HepG2 (cell line): Measurements from ENCODE around the gene MCF2L. TPM values are rescaled to one million over a fixed set of nuclear protein-coding genes. Genes with fewer than 3 reads are reported as not detected.

Source experiments
- ATF2 ChIP-seq: sonication (generic); formaldehyde crosslinking; IDR thresholded peaks from 2 replicates; pipeline ENCODE4 v1.4.0; 2020; ENCODE audit warnings: missing genetic modification reagents
- EHMT2 ChIP-seq: fragments of 200-600 bp; sonication (generic); IDR thresholded peaks from 2 replicates; pipeline ENCODE4 v1.7.0; 2017; ENCODE audit warnings: antibody characterized with exemption, low read depth, low read length, borderline replicate concordance
- FOXP4 ChIP-seq: sonication (generic); formaldehyde crosslinking; IDR thresholded peaks from 2 replicates; pipeline ENCODE4 v1.4.0; 2020; ENCODE audit warnings: missing genetic modification reagents
- HOXA5 ChIP-seq: sonication (generic); formaldehyde crosslinking; IDR thresholded peaks from 2 replicates; pipeline ENCODE4 v1.4.0; 2020; ENCODE audit warnings: missing genetic modification reagents
- KAT8 ChIP-seq: IDR thresholded peaks from 2 replicates; pipeline ENCODE4 v1.6.1; 2016; ENCODE audit warnings: missing genetic modification reagents, missing compliant biosample characterization
- KMT2A ChIP-seq: sonication (generic); formaldehyde crosslinking; IDR thresholded peaks from 2 replicates; pipeline ENCODE4 v1.4.0; 2020; ENCODE audit warnings: missing genetic modification reagents
- PATZ1 ChIP-seq: sonication (generic); formaldehyde crosslinking; IDR thresholded peaks from 2 replicates; pipeline ENCODE4 v1.4.0; 2020; ENCODE audit warnings: missing genetic modification reagents
- PITX1 ChIP-seq: sonication (generic); formaldehyde crosslinking; IDR thresholded peaks from 2 replicates; pipeline ENCODE4 v1.5.1; 2020; ENCODE audit warnings: mild to moderate bottlenecking, missing genetic modification reagents
- SIX4 ChIP-seq: sonication (generic); formaldehyde crosslinking; IDR thresholded peaks from 2 replicates; pipeline ENCODE4 v1.4.0; 2020; ENCODE audit warnings: missing genetic modification reagents
- SNAI1 ChIP-seq: sonication (generic); formaldehyde crosslinking; IDR thresholded peaks from 2 replicates; pipeline ENCODE4 v1.5.0; 2020; ENCODE audit warnings: mild to moderate bottlenecking, missing genetic modification reagents, borderline replicate concordance
- THAP11 ChIP-seq: IDR thresholded peaks from 2 replicates; pipeline ENCODE4 v1.6.1; 2016; ENCODE audit warnings: missing biosample characterization, missing genetic modification reagents
- USF2 ChIP-seq, 2 experiments: sonication (generic) in 1 of 2; formaldehyde crosslinking in 1 of 2; IDR thresholded peaks; 2 replicates each; pipeline versions ENCODE4 v1.5.1 to v1.6.1; 2011 to 2020; ENCODE audit warnings: borderline replicate concordance in 1 of 2, low read depth in 1 of 2, low read length in 1 of 2, mild to moderate bottlenecking in 1 of 2, missing genetic modification reagents in 1 of 2, moderate library complexity in 1 of 2
- ZNF264 ChIP-seq: sonication (generic); formaldehyde crosslinking; IDR thresholded peaks from 2 replicates; pipeline ENCODE4 v1.4.0; 2020; ENCODE audit warnings: missing genetic modification reagents
- ZNF281 ChIP-seq: sonication (generic); formaldehyde crosslinking; IDR thresholded peaks from 2 replicates; pipeline ENCODE4 v1.4.0; 2020; ENCODE audit warnings: missing genetic modification reagents, borderline replicate concordance
- polyA plus RNA-seq, 8 experiments: library from polyadenylated mRNA; depleted of rRNA in 3 of 8; stranded (reverse) in 7 of 8; unstranded in 1 of 8; fragments of >200 nt; fragmentation: Illumina TruSeq in 4 of 8; extraction: Trizol in 4 of 8; gene quantifications; 2 replicates each; pipeline versions ENCODE4 v1.2.1 to v1.2.3, GENCODE V29; 2011 to 2016; ENCODE audit warnings: low read depth in 4 of 8, missing spikeins in 1 of 8, mixed read lengths in 1 of 8; ENCODE audit not compliant: insufficient read depth in 1 of 8
- total RNA-seq, 5 experiments: library from RNA; depleted of rRNA; stranded (reverse); fragments of >200 nt; fragmentation: Illumina TruSeq; extraction: Trizol; gene quantifications; 2 replicates each; pipeline ENCODE4 v1.2.3, GENCODE V29; 2016; ENCODE audit warnings: low read depth in 1 of 5

The MCF2L gene
- total and polyA plus RNA-seq, 2 of the 13 experiments (the other 11 are each of a cell fraction or from before 2014, with no cell fraction given), result 19.4 to 28.4 TPM

GRCh38 chr13:112984954-112985802, 16.2 kb downstream of the MCF2L start (continued):
- TF ChIP-seq USF2 (IDR thresholded peaks at IDR 0.05; ENCODE audit: low read depth, low read length) (no peak), USF2 (CRISPR knock-in tag; IDR thresholded peaks at IDR 0.05; ENCODE audit: borderline replicate concordance) (no peak), EHMT2 (no peak), HOXA5 (CRISPR knock-in tag) (no peak), FOXP4 (peak; percentile 81), KAT8 (CRISPR knock-in tag) (0 out of 2 replicates have a peak, but pooled peaks have one; percentile 26), PATZ1 (0 out of 2 replicates have a peak, but pooled peaks have one; percentile 32), ATF2 (peak; percentile 47), ZNF281 (CRISPR knock-in tag) (peak; percentile 44; the same call in 1 of the 2 replicates), ZNF264 (0 out of 2 replicates have a peak, but pooled peaks have one; percentile 23), SIX4 (peak; percentile 92), KMT2A (CRISPR knock-in tag) (peak; percentile 89), PITX1 (CRISPR knock-in tag) (no peak), THAP11 (CRISPR knock-in tag) (0 out of 2 replicates have a peak, but pooled peaks have one; percentile 22), SNAI1 (0 out of 2 replicates have a peak, but pooled peaks have one; percentile 51)
